Common myeloid progenitor, CD34-positive (primary cell): Measurements from ENCODE around the gene OR4C6. TPM values are rescaled to one million over a fixed set of nuclear protein-coding genes. Genes with fewer than 3 reads are reported as not detected.

Experiments used
- CTCF ChIA-PET: fragments of 350-600 bp; sonication (Branson Sonifier 250); formaldehyde crosslinking; loops from one replicate; lab custom pipeline; 2021; ENCODE audit warnings: antibody characterized with exemption; lab: Charles Lee
- POLR2A ChIA-PET: fragments of 350-600 bp; sonication (Branson Sonifier 250); formaldehyde crosslinking; loops from one replicate; lab custom pipeline; 2021; ENCODE audit warnings: antibody characterized with exemption; lab: Charles Lee
- DNase-seq, 3 donors: peaks; one replicate each; pipeline versions ENCODE4 v3.0.0 to v3.0.0-alpha.2; 2013
- H3K27ac ChIP-seq, 2 experiments: 1 replicate in 1 of 2; 2 replicates in 1 of 2; pipeline ENCODE4 v1.7.0; 2013; ENCODE audit warnings: inconsistent platforms in 2 of 2, low read length in 2 of 2, mild to moderate bottlenecking in 2 of 2, low read depth in 1 of 2, moderate library complexity in 1 of 2; ENCODE audit not compliant: severe bottlenecking in 2 of 2, insufficient read depth in 1 of 2, poor library complexity in 1 of 2
- H3K27me3 ChIP-seq, 5 experiments: replicated peaks in 2 of 5; 1 replicate in 3 of 5; 2 replicates in 2 of 5; pipeline versions ENCODE4 v1.6.1 to v1.7.0; 2013; ENCODE audit warnings: low read length in 4 of 5, mild to moderate bottlenecking in 2 of 5, moderate library complexity in 2 of 5, inconsistent platforms in 1 of 5; ENCODE audit not compliant: insufficient read depth in 5 of 5, control insufficient read depth in 4 of 5
- H3K36me3 ChIP-seq, 4 experiments: 1 replicate in 2 of 4; 2 replicates in 2 of 4; pipeline versions ENCODE4 v1.6.1 to v1.7.0; 2013; ENCODE audit warnings: low read length in 3 of 4, control low read depth in 1 of 4, mild to moderate bottlenecking in 1 of 4; ENCODE audit not compliant: control insufficient read depth in 4 of 4, insufficient read depth in 4 of 4
- H3K4me1 ChIP-seq, 4 experiments: 1 replicate in 3 of 4; 2 replicates in 1 of 4; pipeline versions ENCODE4 v1.6.1 to v1.7.1; 2013; ENCODE audit warnings: low read length in 3 of 4, mild to moderate bottlenecking in 3 of 4, control low read depth in 1 of 4, inconsistent platforms in 1 of 4, moderate library complexity in 1 of 4; ENCODE audit not compliant: control insufficient read depth in 4 of 4, insufficient read depth in 4 of 4; ENCODE audit errors: control extremely low read depth in 1 of 4
- H3K4me3 ChIP-seq, 7 experiments: 1 replicate in 4 of 7; 2 replicates in 3 of 7; pipeline versions ENCODE4 v1.5.1 to v1.7.0; 2013; ENCODE audit warnings: mild to moderate bottlenecking in 7 of 7, low read length in 6 of 7, moderate library complexity in 6 of 7, inconsistent platforms in 2 of 7, low read depth in 2 of 7, control low read depth in 1 of 7; ENCODE audit not compliant: insufficient read depth in 4 of 7, control insufficient read depth in 1 of 7; ENCODE audit errors: extremely low read depth in 1 of 7
- H3K9me3 ChIP-seq, 5 experiments: 1 replicate in 4 of 5; 2 replicates in 1 of 5; pipeline versions ENCODE4 v1.6.1 to v1.7.1; 2013; ENCODE audit warnings: low read length in 4 of 5, mild to moderate bottlenecking in 2 of 5, inconsistent platforms in 1 of 5, low read depth in 1 of 5, moderate library complexity in 1 of 5; ENCODE audit not compliant: control insufficient read depth in 4 of 5, insufficient read depth in 2 of 5; ENCODE audit errors: control extremely low read depth in 1 of 5
- WGBS: methylation state at CpG from one replicate; pipeline ENCODE4 v1.1.5; 2013; ENCODE audit not compliant: insufficient coverage; 5-methylcytosine and 5-hydroxymethylcytosine counted together
- polyA plus RNA-seq: library from polyadenylated mRNA; unstranded; fragments of 120-200 nt; gene quantifications from one replicate; pipeline ENCODE4 v1.2.1, GENCODE V29; 2013

The OR4C6 gene
- polyA plus RNA-seq: not detected

DNA sequence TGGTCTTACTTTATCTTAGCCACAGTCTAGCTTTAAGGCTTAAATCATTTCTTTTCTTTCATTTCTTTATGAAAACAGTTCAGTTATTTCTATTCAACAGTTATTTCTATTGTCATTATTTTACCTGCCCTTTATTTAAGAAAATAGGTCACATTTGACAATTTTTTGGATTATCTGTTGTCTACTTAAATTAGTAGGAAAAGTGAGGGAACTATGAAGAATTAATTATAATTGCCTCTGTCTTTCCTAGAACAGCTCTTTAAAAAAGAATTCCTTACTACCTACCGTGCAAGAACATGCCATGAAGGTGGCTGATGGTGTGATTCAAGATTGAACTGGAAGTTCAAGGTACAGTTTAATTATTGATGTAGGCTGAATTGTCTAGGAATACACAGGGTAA is at the start of gene OR4C6:
Gene OR4C6 (plus strand): TSS at position 301 of the 400 bp plus-strand sequence. CDS start 2,966 bp downstream, outside the sequence.
- ChIA-PET POLR2A (no interaction called here), CTCF (no interaction called here)
- no peak within 1 kb of the TSS for H3K27ac ChIP-seq
- no peak for DNase-seq
- no CpG with 5 or more reads among the region's 1 CpG for whole genome bisulfite sequencing
- no peaks in the 10 kb centered on the region for H3K27me3 ChIP-seq
- no peak within 1 kb of the TSS for H3K4me3 ChIP-seq
- no peaks in the 10 kb centered on the region for H3K9me3 ChIP-seq
- H3K36me3 ChIP-seq: no peaks in the 10 kb centered on the region
- no peaks in the 10 kb centered on the region for H3K4me1 ChIP-seq

DNA sequence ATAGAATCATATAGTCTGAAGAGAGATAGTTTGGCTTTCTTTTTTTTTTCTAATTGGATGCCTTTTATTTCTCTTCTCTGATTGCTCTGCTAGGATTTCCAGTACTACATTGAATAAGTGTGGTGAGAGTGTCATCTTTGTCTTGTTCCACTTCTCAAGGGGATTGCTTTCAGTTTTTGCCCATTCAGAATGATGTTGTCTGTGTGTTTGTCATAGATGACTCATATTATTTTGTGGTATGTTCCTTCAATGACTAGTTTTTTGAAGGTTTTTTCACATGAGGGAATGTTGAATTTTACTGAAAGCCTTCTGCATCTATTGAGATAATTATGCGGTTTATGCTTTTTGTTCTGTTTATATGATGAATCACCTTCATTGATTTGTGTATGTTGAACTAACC is 37.5 kb upstream of the OR4C6 start:
- no peaks in the 10 kb centered on the region for H3K27me3 ChIP-seq
- no peaks in the 10 kb centered on the region for H3K36me3 ChIP-seq
- no peaks in the 10 kb centered on the region for H3K4me1 ChIP-seq
- no peaks in the 10 kb centered on the region for H3K9me3 ChIP-seq
- ChIA-PET POLR2A (no interaction called here), CTCF (no interaction called here)
- no peak overlapping the region for H3K27ac ChIP-seq
- no CpG with 5 or more reads among the region's 1 CpG for WGBS
- H3K4me3 ChIP-seq: no peak overlapping the region
- DNase-seq: no peak

DNA sequence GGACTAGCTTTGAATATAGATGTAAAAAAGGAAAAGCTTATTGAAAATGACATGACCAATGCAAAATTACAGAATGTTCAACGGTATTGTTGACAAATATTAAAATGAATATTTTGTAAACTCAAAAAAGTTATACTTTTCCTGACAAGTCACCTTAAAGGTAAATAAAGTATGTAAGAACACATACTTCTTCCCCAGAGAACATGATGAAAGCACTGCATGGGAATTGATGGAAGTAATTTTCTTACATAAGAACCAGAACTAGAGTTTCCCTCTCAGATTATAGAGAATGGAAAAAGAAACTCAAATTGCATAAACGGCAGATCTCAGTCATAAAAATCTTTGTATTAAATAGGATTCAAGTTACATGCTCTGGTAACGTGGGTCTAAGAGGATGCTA is 27.2 kb upstream of the OR4C6 start, which contains the start of gene OR4P4:
Gene OR4P4 (plus strand): TSS at position 301 of the 400 bp plus-strand sequence.
- Histone ChIP-seq H3K27ac (no peak within 1 kb of the TSS), H3K27me3 (no peaks in the 10 kb centered on the region), H3K36me3 (no peaks in the 10 kb centered on the region), H3K4me3 (no peak within 1 kb of the TSS), H3K9me3 (no peaks in the 10 kb centered on the region), H3K4me1 (no peaks in the 10 kb centered on the region)
- no peak for DNase-seq
- no CpG with 5 or more reads among the region's 3 CpGs for WGBS
- ChIA-PET CTCF (no interaction called here), POLR2A (no interaction called here)

DNA sequence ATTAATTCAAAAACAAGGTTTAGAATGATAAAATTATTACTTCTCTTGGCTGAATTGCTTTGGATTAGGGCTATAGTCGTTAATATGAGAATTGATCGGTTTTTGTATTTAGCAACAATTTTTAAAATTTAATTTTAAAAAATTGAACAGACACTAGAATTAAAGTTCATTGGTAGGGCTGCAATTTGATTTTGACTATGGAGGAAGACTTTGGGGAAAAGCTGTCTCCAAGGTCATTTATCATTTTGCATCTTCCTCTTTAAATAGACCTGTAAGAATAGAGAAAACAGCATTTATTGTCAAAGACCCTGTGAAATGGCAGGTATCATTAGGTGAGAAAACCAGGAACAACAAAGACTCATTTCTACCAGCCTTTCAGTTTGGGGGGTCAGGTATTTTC is 14.0 kb upstream of the OR4C6 start, which contains the start of gene OR4S2:
Gene OR4S2 (plus strand): TSS at position 301 of the 400 bp plus-strand sequence. CDS start 2,577 bp downstream, outside the sequence.
- Histone ChIP-seq H3K36me3 (no peaks in the 10 kb centered on the region), H3K27me3 (no peaks in the 10 kb centered on the region), H3K27ac (no peak within 1 kb of the TSS), H3K4me3 (no peak within 1 kb of the TSS), H3K4me1 (no peaks in the 10 kb centered on the region), H3K9me3 (no peaks in the 10 kb centered on the region)
- no peak for DNase-seq
- CTCF ChIA-PET: no interaction called here
- no CpG with 5 or more reads among the region's 2 CpGs for WGBS
- POLR2A ChIA-PET: no interaction called here

DNA sequence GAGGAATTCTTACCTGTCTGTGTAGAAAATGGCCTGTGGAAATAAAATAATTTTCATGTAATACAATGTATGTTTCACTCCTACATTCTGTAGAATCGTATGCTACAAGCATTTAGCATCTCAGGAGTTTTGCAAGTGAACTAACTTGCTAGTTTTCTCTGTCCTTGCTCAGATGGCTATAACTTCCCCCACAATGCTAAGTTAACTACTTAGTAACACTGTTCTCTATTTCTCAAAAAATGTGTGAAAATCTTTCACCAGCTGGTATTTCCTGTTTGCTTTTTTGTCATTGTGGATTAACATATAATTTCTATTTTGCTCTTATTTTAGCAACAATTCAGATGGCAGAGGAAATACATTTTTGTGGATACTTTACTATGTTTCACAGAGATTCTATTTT is 9.4 kb upstream of the OR4C6 start:
- Histone ChIP-seq H3K4me3 (no peak overlapping the region), H3K27ac (no peak overlapping the region), H3K9me3 (no peaks in the 10 kb centered on the region), H3K27me3 (no peaks in the 10 kb centered on the region), H3K36me3 (no peaks in the 10 kb centered on the region), H3K4me1 (no peaks in the 10 kb centered on the region)
- WGBS: no CpG with 5 or more reads among the region's 1 CpG
- DNase-seq: no peak
- CTCF ChIA-PET: no interaction called here
- POLR2A ChIA-PET: no interaction called here

DNA sequence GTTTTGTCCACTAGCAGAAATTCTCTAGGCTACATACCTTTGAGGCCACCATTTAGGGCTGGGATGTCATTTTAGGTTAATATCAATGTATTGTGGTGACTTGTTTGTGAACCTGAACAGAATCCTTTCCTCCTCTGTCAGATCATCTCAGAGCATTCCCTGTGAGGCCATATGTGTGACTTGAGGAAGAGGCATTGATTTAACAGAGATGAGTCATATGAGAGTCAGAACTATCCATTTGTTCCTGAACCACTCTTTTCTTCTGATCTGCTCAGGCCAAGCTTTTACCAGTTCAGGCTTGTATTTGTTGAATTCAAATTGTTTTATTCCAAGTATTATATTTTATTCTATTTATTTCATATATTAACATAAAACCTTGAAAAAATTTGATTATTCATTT is 6.9 kb upstream of the OR4C6 start:
- ChIA-PET POLR2A (no interaction called here), CTCF (no interaction called here)
- no peaks in the 10 kb centered on the region for H3K4me1 ChIP-seq
- no peak overlapping the region for H3K27ac ChIP-seq
- no peak for DNase-seq
- H3K36me3 ChIP-seq: no peaks in the 10 kb centered on the region
- no peaks in the 10 kb centered on the region for H3K27me3 ChIP-seq
- H3K9me3 ChIP-seq: no peaks in the 10 kb centered on the region
- H3K4me3 ChIP-seq: no peak overlapping the region

DNA sequence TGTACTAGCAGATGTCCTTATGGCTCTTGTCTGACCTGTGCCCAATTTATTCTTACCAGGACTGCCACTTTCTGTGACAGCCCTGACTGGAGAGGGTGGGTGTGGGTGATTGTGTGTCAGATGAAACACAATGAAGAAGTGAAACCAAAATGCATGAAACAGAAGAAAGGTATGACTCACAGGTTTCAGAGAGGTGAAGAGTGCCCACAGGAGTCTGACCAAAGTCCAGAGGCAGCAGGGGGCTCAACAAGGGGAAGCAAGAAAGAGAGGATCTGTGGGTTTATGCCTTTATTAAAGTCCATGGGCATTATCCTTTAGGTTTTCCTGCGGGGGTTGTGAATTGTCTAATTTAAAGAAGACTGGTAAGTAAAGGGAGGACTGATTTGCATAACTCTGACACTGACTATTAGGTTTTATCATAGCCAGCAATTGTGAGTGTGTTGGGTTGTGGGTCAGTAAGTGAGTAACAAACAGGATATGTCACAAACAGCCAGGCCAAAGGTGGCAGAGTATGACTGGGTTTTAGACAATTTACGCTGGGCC is 3.9 kb upstream of the OR4C6 start:
- H3K4me1 ChIP-seq: no peaks in the 10 kb centered on the region
- H3K9me3 ChIP-seq: no peaks in the 10 kb centered on the region
- no peaks in the 10 kb centered on the region for H3K27me3 ChIP-seq
- H3K4me3 ChIP-seq: no peak overlapping the region
- CTCF ChIA-PET: no interaction called here
- WGBS: no CpG with 5 or more reads among the region's 2 CpGs
- DNase-seq: no peak
- no peak overlapping the region for H3K27ac ChIP-seq
- H3K36me3 ChIP-seq: no peaks in the 10 kb centered on the region
- POLR2A ChIA-PET: no interaction called here
